HG02852 (cell line): ENCODE data around the gene MTREX.
A peak's percentile ranks its signal among the peaks of the same experiment; 100 is the strongest.

Experiments
- ATAC-seq: cut with Tn5 transposase; IDR thresholded peaks from one replicate; pipeline ENCODE4 v1.9.1; 2021; ENCODE audit warnings: mild to moderate bottlenecking, moderate library complexity; ENCODE audit not compliant: unreplicated experiment

The MTREX gene

DNA sequence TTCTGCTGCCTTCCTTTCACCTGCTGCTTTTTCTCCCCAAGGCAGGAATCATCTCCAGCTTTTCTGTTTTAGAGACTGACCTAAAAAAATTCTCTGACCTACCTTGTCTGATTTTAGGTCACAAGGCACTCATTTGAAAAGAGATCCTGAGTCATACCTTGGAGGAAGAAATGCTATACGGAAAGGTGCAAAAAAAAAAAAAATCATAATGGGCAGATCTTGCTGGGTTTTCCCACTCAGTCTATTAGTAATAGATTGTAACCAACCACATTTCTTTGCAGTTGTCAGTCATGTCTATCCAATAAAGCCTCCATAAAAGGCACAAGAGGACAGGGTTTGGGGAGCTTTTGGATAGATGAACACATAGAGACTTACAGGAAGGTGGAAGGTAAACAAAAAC, 70.0 kb downstream of the MTREX start:
- ATAC-seq = no peak

DNA sequence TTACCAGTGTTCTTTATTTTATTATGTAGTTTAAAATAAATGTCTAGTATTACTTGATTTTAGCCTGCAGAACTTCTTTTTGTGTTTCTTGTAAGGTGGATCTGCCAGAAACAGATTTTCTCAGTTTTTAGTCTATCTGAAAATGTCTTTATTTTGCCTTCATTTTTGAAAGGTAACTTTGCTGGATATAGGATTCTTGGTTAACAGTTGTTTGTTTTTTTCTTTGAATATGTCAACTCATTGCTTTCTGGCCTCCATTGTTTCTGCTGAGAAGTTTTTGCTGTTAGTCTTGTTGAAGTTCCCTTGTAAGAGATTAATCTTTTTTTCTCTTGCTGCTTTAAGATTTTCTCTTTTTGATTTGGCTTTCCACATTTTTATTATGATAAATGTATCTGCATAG, 75.5 kb downstream of the MTREX start:
- ATAC-seq = no peak

DNA sequence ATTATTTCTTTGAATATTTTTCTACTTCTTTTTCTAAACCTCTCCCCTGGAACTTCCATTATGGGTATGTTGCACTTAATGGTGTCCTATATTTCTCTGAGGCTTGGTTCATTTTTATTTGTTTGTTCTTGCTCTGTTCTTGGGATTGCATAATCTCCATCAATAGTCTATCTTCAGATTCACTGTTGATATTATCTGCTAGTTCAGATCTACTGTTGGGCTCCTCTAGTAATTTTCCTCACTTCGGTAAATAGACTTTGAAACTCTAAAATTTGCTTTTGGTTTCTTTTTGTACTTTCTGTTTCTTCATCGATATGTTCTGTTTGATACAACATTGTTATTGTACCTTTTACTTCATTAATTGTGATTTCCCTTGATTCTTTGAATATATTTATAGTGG, 76.3 kb downstream of the MTREX start:
- no peak for ATAC-seq

DNA sequence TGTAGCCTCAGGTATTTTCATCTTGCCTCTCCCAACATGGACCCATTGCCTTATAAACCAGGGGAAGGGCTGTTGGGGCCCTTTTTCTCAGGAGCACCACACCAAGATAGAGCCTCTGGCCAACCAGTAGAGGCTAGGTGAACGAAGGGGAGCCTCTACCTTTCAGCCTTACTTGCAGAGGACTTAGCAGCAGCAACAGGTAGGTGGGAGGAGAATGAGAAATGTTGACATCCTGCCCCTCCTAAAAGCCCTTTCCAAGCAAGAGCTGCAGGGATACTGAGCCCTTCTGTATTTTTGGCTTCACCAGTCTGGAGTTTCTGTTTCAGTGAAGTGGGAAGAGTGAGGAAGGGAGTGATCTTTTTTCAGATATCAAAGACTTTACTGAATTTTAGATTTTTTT, 77.4 kb downstream of the MTREX start:
- no peak for ATAC-seq

DNA sequence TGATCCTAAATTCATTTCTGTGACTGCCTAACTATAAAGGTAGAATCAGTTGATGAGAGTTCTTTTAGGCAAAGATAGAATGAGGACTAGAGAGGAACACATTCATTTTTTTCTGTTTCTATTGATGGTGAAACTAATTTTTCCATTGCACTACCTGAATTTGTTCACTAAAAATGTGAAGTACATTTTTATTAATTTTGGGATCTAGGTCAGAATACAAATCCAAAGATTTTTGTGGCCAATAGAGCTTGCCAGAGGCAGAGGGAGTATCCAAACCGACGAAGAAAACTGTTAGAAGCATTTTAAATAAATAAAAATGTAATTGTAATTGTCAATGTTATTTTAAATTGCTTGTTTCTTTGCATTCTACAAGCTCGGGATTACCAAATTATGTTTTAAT, 78.1 kb downstream of the MTREX start:
- ATAC-seq = no peak

DNA sequence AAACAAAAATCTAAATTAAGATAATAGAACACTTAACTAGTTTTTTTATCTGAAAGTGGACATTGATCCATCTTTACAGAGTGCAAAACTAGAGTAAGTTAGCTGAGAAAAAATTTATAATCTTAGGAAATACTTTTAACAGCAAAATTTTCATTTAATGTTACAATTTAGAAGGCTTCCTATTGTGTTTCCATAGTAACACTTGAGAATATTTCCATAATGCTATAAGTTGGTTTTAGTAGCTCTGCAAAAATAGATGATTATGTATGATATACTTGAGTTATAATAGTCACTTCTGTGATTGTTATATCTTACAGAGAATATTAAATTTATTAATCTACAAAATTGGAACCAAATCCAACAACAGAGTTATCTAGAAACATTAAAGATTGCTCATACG, 78.6 kb downstream of the MTREX start:
- no peak for ATAC-seq

DNA sequence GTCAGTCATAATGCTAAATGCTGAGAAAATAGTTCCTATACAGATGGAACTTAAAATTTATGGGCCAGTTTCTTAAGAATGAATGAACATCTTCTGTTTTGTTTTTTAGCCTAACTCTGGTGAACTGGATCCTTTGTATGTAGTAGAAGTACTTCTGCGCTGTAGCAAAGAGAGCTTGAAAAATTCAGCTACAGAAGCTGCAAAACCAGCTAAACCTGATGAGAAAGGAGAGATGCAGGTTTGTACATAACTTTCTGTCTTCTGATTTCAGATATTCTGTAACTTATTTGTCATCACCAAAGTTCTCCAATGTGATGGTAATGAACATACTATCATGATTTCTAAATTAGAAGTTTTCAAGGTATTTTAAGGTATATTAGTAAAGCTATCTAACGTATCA, 80.1 kb downstream of the MTREX start:
- no peak for ATAC-seq

DNA sequence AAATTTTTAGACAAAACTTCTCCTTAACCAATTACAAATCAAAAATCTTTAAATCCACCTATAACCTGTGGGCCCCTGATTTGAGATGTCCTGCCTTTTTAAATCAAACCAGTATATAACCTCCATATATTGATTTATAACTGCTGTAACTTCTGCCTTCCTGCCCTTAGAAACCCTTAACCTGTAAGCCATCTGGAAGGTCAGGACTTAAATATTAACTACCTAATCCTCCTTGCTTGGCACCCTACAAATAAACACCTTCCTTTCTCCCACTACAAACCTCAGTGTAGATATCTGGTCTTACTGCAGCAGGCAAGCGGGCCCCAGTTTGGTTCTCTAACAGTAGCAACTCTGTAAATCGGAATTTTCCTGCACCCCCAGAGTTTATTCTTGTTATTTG, 83.9 kb downstream of the MTREX start:
- ATAC-seq = no peak

DNA sequence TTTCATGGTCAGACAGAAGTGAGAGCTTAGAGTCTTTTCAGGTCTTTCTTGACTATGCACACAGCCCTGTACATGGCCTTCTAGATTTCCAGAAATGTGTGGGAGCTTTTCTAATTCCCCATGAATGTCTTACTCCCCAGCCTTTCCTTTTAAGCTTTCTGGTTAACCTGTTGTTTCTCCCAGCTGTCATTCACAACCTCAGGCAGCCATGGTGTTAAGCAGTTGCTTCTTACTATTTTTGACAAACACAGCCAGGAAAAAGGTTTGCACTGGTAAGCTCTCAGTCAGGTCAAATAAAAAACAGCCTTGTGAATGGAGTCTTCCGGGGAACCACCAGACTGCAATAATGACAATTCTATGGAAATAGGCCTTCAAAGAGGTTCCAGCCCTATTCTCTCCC, 84.9 kb downstream of the MTREX start:
- no peak for ATAC-seq

DNA sequence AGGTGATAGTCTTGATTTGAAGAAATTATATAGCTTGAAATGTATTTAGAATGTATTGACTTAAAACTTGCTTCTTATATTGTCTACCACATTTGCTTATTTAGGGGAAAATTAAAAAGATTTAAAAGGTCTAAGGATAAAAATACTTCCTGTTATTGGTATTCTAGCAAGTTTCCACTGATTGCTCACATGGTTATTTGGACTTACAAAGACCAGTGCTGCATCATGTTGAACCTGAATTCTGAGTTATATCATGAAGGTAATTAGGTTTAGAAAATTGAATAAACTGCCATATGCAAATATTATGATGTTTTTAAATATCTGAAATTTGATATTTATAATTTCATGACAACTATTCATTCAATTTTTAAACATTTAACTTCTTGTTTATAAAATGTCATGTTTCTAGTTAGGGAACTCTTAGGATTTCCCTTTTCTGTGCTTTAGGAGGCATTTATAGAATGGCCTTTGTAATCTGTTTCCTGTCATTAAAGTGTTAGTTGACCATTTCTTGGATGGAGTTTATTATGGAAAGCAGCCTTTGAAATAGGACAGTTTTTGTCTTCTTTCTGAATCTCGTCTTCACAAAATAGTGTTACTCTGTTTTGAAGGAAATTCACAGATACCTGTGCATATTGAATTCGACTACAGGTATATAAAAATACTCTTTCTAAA, 85.8 kb downstream of the MTREX start:
- ATAC-seq = no peak

DNA sequence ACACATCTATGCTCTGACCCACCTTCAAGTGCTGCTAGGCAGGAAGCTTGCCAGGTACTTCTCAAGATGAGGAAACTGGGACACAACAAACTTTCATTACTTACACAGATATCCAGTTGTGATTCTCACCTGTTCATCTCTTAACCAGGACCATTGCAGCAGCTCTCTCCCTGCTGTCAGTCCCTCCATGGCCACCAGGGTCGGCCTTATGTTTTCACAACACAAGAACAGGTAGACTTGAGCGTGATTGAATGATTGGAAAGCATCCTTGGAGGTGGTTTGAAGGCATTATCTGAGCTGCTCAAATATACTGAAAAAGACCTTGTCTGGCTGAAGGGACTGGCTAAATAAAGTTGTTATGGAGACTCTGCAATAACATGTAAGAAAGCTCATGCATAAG, 94.4 kb downstream of the MTREX start:
- ATAC-seq = no peak

DNA sequence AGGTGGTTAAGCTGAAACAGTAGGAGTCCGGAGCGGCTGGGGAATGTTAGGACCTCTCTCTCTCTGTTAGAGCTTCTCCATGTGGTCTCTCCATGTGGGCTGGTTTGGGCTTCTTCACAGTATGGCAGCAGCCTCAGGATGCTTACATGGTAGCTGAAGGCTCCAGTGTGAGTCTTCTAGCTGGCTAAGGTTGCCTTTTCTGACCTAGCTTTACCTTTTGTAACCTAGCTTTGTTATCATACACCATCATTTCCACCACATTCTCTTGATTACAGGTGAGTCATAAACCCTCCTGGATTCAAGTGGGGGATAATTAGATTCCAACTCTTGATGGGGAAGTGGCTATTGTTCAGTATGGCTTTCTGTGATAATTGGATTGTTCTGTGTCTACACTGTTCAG, 98.5 kb downstream of the MTREX start:
- ATAC-seq = no peak

DNA sequence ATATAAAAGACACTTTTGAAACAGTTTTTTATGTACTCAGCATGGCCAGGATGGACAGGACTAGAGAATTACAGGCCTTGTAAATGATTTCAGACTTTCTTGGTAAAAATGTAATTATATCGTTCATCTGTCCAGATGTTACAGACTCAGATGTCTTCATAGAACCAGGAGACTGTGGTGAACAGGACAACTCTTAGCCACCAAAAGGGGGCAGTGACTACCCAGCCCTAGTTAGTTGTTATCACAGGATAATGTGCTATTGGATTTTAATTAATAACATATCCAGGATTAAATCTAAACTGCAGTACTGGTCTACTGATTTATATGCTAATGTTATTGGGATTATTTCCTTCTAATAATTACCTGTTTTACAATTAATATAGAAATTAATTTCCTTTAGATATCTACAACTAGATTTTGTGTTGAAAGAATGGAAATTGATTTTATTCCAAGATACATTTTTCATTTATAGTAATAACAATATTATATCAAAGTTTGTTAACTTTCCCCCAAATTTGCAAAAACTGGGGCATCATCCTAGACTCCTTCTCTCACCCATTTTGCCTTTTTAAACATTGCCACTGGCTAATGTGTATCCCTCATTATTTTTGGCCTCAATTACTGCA, 99.4 kb downstream of the MTREX start:
- no peak for ATAC-seq

DNA sequence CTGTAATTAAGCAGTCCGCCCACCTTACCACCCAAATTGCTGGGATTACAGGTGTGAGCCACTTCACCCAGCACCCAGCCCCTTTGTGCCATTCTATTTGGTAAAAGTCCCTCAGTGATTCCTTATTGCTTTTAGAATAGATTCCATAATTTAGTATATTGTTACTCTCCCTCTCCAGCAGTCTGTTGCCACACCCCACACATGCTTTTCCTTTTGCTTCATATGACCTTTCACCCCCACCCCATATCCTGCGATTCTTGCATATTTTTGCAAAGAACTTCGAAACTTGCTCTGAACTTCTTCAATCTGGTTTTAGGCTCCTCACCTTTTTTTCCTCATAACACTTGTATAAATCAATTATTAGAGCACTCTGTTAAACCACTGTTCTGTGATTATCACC, 100.2 kb downstream of the MTREX start:
- ATAC-seq = no peak

DNA sequence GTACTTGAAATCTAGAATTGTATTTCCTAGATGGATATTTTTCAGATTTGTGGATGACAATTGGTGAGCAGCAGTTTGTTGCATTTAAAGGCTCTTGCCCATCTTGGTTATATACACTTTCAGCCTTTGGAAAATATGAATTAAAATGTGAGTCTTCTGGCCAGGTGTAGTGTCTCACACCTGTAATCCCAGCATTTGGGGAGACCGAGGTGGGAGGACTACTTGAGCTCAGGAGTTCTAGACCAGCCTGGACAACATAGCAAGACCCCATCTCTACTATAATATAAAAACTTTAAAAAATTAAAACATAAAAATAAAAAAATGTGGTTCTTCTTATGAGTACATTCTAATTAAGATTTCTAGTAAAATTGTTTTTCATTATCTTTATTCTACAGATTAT, 102.0 kb downstream of the MTREX start:
- no peak for ATAC-seq

DNA sequence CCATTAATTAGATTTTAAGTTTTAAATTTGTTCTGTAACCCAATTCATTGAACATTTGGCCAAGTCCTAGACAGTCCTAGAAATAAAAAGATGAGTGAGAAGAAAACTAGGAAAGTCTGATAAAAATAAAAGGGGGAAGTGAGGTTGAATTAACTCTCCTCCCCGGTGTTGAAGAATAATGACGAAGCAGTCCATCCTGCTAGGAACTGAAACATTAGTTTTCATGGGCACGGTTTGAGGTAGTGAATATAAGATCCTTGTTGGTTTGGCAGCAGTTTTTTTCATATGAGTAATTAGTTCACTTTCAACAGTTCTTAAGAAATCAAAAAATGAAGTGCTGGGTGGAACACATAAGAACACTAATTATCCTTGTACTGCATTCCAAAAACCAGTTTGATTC, 103.1 kb downstream of the MTREX start:
- no peak for ATAC-seq

DNA sequence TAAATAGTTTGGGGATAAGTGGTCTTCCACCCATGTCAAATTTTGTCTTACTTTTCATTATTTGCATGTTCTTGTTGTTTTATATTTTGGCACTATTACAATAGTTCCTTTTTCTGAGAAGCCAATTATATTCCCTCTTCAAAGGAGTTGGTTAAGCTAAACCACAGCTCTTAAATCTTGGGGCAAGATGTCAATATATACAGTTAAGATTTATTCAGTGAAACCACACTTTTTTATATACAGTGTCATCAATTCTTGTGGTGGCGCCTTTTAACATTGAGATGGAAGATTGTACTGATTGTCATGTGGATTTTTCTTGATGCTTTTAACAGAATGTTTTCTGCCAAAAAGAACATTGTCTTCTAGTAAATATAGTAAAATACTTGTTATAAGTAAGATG, 104.1 kb downstream of the MTREX start:
- ATAC-seq = no peak

DNA sequence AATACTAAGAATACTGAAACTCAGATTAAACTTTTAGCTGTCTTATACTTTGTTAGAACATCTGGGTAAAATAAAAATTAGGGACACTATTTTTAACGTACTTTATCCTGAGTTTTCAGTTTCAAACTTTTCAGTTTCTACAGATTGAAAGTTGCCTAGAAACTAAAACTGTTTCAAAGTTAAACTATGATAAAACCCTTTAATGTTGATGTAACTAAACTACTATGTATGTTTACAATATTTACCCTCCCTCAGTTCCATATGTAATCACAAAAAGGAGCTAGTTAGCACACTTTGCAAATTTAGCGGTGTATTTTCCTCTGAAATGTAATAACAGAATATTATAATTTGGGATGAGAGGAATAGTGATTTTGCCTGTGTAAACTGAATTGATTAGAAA, 105.9 kb downstream of the MTREX start:
- ATAC-seq = no peak

DNA sequence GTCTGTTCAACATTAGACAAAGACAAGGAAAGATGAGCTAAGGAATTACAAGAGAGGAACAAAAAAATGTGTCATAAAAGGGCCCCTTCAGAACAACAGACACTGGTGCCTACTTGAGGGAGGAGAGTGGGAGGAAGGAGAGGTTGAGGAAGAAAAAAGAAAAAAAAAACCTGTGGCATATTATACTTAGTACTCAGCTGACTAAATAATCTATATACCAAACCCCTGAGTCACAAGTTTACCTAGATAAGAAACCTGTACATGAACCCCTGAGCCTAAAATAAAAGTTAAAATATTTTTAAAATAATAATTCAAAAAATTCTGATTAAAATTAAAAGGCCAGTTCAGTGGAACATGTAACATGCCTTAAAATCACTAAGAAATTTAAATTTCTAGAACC, 107.3 kb downstream of the MTREX start:
- ATAC-seq = no peak

DNA sequence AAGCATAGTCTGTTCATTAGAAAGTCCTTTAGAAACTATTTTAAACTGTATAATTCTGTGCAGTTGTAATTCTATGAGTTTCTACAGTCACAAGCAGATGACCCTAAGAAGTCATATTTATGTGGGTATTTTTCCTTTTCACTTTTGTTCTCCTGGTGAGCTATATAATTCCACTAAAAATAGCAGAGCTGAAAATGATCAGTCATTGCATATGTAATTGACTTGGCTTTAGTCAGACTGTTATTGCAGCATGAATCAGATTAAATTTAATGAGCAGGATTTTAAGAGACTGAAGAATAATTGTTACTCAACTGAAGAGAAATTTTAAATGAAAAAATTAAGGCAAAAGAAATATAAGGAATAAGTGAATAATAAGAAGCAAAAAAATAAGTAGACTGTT, 108.5 kb downstream of the MTREX start:
- no peak for ATAC-seq

DNA sequence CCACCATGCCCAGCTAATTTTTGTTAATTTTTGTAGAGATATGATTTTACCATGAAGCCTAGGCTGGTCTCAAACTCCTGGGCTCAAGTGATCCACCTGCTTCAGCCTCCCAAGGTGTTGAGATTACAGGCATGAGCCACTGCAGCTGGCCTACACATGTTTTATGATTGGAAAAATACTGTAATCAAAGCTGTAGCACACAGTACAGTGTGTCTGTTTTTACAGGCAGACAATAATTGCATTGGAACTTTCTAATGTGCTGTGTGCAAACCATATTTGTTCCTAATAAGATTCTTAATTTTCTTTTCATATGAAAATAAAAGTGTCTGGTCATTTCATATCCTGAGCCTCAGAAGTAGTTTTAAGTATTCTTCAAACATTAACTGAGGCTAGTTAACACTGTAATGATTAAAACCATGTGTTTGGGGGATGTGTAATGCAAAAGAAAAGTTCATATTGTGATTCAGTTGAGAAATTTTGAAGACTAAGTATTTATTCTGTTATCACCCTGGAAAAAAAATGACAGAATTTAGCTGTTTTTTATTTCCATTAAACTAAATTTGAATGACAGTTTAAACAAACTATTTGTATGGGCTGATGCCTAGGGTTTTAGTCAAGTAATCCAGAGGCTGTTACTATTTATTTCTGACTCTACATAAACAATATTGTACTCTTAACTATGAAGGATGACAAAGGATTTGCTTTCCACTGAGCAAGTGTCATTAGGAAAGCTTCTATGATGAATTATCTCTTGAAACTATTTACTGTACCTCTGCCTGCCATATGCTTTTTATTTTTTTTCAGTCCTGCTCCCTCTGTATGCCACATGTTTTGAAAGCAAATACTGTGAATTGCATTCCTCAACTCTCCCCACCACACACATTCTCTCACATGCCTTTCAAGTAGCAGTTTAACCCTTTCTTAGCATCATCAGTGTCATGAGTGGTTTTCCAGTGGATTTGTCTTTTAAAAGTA, 111.5 kb downstream of the MTREX start:
- ATAC-seq = no peak

DNA sequence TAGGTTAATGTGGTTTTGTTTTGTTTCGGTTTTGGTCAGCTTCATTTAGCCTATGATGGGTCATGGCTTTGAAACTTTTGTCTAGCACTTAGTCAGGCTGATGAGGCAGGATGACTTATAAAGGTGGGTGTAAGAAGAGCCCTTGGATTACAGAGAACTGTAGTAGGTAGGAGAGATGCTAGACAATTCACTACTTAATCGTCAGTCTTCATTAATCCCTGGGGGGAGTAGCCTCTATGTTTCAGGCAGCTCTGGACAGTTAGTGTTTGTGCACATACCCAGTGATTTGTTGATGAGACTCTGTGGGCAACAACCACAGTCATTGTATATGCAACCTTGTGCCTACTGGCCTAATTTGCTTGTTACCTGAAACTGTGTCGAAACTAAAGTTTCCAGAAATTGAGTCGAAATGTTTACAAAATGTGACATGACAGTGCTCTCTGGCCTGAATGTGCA, 113.3 kb downstream of the MTREX start:
- ATAC-seq = peak; percentile 96
